GM18867 (cell line): ENCODE data around the gene PDSS1.

Experiments
- ATAC-seq: cut with Tn5 transposase; IDR thresholded peaks from one replicate; pipeline ENCODE4 v1.9.1; 2021; ENCODE audit warnings: mild to moderate bottlenecking, moderate library complexity; ENCODE audit not compliant: unreplicated experiment

PDSS1 gene

GRCh38 chr10:26698909-26699308 is 1.4 kb downstream of the PDSS1 start:
- no peak for ATAC-seq

GRCh38 chr10:26699631-26700030 is 2.1 kb downstream of the PDSS1 start:
- no peak for ATAC-seq

- ATAC-seq, result no peak
Measured at GRCh38 chr10:26700884-26701630, 3.6 kb downstream of the PDSS1 start.

GRCh38 chr10:26703096-26703495 is 5.6 kb downstream of the PDSS1 start:
- ATAC-seq, result no peak

- ATAC-seq, result no peak
Measured at GRCh38 chr10:26703974-26704373, 6.5 kb downstream of the PDSS1 start.

- no peak for ATAC-seq
Measured at GRCh38 chr10:26706206-26706605, 8.7 kb downstream of the PDSS1 start.

- no peak for ATAC-seq
Measured at GRCh38 chr10:26706936-26707335, 9.4 kb downstream of the PDSS1 start.

- ATAC-seq, result no peak
Measured at GRCh38 chr10:26711324-26711723, 13.8 kb downstream of the PDSS1 start.

- ATAC-seq, result no peak
Measured at GRCh38 chr10:26714415-26715136, 17.1 kb downstream of the PDSS1 start.

- no peak for ATAC-seq
Measured at GRCh38 chr10:26715137-26715487, 17.6 kb downstream of the PDSS1 start.

- no peak for ATAC-seq
Measured at GRCh38 chr10:26717476-26717875, 20.0 kb downstream of the PDSS1 start.

GRCh38 chr10:26721561-26721960 is 24.1 kb downstream of the PDSS1 start:
- no peak for ATAC-seq

- ATAC-seq, result no peak
Measured at GRCh38 chr10:26723016-26723415, 25.5 kb downstream of the PDSS1 start.

GRCh38 chr10:26725837-26726727 is 28.6 kb downstream of the PDSS1 start:
- peak; percentile 60 for ATAC-seq

GRCh38 chr10:26727005-26727404 is 29.5 kb downstream of the PDSS1 start:
- no peak for ATAC-seq

GRCh38 chr10:26728957-26729356 is 31.5 kb downstream of the PDSS1 start:
- ATAC-seq, result no peak

GRCh38 chr10:26729395-26729794 is 31.9 kb downstream of the PDSS1 start:
- ATAC-seq, result no peak

GRCh38 chr10:26730552-26730951 is 33.1 kb downstream of the PDSS1 start:
- ATAC-seq, result no peak

GRCh38 chr10:26733750-26734568 is 36.5 kb downstream of the PDSS1 start:
- no peak for ATAC-seq

- no peak for ATAC-seq
Measured at GRCh38 chr10:26735435-26735834, 37.9 kb downstream of the PDSS1 start.

GRCh38 chr10:26737730-26738129 is 40.2 kb downstream of the PDSS1 start:
- peak; percentile 63 for ATAC-seq
